Measurements from ENCODE around the gene UNK.

The UNK gene

DNA sequence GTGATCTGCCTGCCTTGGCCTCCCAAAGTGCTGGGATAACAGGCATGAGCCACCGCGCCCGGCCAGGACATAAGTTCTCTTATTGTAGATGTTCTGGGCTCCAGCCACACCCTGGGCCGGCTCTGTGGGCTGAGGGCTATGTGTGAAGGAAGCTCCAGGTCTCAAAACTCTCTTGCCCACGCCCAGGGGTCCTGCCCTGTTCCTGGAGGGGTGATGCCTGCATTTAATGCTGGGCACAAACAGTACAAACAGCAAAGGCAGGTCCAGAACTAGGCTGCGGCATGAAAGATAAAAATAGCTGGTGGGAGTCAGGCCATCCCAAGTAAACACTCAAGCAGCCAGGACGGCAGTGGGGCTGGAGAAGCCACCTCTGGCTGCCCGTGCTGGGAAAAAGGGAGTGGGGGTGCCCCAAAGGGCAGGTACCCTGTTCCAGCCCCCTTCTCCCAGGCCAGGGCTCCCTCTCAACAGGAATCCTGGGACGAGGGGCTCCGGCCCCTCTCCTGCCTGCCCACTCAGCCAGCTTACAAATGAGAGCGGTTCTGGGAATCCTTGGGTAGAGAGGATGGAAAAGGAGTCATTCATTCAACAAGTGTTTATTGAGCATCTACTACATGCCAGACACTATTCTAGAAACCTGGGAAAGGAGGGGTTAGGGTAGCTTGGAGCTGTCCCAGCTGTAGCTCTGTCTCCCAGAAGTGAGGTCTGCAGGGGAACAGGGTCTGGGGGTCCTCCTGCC, 89.1 kb downstream of the UNK start:
- Histone ChIP-seq H3K27ac (ENCODE audit: low read length) (no peak overlapping the region), H3K4me2 (ENCODE audit: low read length) (no peak overlapping the region)
- TF ChIP-seq, protein P1, sequence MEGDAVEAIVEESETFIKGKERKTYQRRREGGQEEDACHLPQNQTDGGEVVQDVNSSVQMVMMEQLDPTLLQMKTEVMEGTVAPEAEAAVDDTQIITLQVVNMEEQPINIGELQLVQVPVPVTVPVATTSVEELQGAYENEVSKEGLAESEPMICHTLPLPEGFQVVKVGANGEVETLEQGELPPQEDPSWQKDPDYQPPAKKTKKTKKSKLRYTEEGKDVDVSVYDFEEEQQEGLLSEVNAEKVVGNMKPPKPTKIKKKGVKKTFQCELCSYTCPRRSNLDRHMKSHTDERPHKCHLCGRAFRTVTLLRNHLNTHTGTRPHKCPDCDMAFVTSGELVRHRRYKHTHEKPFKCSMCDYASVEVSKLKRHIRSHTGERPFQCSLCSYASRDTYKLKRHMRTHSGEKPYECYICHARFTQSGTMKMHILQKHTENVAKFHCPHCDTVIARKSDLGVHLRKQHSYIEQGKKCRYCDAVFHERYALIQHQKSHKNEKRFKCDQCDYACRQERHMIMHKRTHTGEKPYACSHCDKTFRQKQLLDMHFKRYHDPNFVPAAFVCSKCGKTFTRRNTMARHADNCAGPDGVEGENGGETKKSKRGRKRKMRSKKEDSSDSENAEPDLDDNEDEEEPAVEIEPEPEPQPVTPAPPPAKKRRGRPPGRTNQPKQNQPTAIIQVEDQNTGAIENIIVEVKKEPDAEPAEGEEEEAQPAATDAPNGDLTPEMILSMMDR (IDR thresholded peaks at IDR 0.05; ENCODE audit: low read depth, low read length), result no peak
- TF ChIP-seq EZH2phosphoT487 (IDR thresholded peaks at IDR 0.05; ENCODE audit: low read depth), result no peak

DNA sequence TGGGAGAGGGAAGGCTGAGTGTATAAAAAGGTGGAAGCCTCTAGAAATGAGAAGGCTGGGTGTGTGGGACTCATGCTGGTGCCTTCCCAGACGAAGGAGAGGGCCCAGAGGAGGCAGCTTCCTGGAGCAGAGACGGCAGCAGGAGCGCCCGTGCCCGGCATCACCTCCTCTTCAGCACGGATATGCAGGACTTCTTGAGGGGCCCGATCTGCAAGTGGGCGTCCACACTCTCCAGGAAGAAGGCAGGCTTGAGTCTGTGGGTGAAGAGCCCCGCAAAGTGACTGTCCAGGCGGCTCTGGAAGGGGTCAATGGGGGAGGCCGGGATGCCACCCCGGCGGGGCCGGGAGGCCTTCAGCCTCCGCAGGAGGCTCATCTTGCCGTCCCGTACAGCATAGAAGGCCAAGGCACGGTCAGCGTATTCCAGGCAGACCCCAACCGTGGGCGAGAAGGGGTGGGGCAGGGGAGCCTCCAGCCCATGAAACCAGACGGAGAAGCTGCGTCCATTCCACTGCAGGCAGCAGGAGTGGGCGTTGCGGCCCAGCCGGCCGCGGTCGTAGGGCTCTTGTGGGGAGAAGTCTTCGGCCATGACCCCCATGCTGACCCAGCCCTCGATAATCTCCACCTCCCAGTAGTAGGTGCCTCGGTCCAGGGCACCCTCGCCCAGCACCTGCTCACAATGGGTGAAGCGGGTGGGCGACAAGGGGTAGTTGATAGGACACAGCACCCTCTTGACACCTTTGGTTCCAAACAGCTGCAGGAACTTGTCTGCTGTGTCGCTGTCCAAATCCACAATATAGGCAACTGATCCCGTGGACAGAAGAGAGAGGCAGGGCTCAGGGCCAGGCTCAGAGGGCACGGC, 89.9 kb downstream of the UNK start:
- no peak for TF ChIP-seq EZH2phosphoT487 (IDR thresholded peaks at IDR 0.05; ENCODE audit: low read depth)
- TF ChIP-seq, protein P1 (IDR thresholded peaks at IDR 0.05; ENCODE audit: low read depth, low read length), result no peak
- Histone ChIP-seq H3K4me2 (ENCODE audit: low read length) (no peak overlapping the region), H3K4me1 (ENCODE audit: low read length) (peaks cover 26% of the 10 kb centered on the region), H3K9me3 (ENCODE audit: insufficient read depth, low read length) (no peaks in the 10 kb centered on the region), H3K36me3 (replicated peaks; ENCODE audit: low read depth, low read length) (no peaks in the 10 kb centered on the region), H3K27me3 (ENCODE audit: low read depth, low read length) (no peaks in the 10 kb centered on the region), H4K20me1 (ENCODE audit: insufficient read depth, low read length) (no peaks in the 10 kb centered on the region), H3K9ac (ENCODE audit: low read length) (no peak overlapping the region), H3K4me3 (ENCODE audit: low read length) (no peak overlapping the region), H3K27ac (ENCODE audit: low read length) (no peak overlapping the region), H3K79me2 (ENCODE audit: low read length) (no peaks in the 10 kb centered on the region), H2AFZ (ENCODE audit: low read depth, low read length) (no peak overlapping the region)

More for the DNA sequence above, 89.1 kb downstream of the UNK start:
- Histone ChIP-seq H3K9me3 (ENCODE audit: insufficient read depth, low read length) (no peaks in the 10 kb centered on the region), H3K27me3 (ENCODE audit: low read depth, low read length) (no peaks in the 10 kb centered on the region), H3K4me3 (ENCODE audit: low read length) (no peak overlapping the region), H4K20me1 (ENCODE audit: insufficient read depth, low read length) (no peaks in the 10 kb centered on the region), H3K36me3 (replicated peaks; ENCODE audit: low read depth, low read length) (no peaks in the 10 kb centered on the region), H2AFZ (ENCODE audit: low read depth, low read length) (no peak overlapping the region), H3K4me1 (ENCODE audit: low read length) (peaks cover 26% of the 10 kb centered on the region), H3K79me2 (ENCODE audit: low read length) (no peaks in the 10 kb centered on the region), H3K9ac (ENCODE audit: low read length) (no peak overlapping the region)

Measured in OCI-LY3 (cell line).